GM12864 (cell line): ENCODE data around the gene CDC23.

Experiments used
- DNase-seq: peaks from one replicate; pipeline ENCODE4 v3.0.0-alpha.2; 2011; ENCODE audit warnings: low read depth
- H3K4me3 ChIP-seq: 2 replicates; pipeline ENCODE4 v1.5.1; 2011; ENCODE audit warnings: mild to moderate bottlenecking, low read depth, low read length, control low read depth
- TF ChIP-seq, protein P1 (sequence below): IDR thresholded peaks from 2 replicates; pipeline ENCODE4 v1.5.1; 2011; ENCODE audit warnings: low read depth, mild to moderate bottlenecking, moderate library complexity, low read length, control low read depth, inconsistent platforms; ENCODE audit errors: missing control alignments

CDC23 gene

DNA sequence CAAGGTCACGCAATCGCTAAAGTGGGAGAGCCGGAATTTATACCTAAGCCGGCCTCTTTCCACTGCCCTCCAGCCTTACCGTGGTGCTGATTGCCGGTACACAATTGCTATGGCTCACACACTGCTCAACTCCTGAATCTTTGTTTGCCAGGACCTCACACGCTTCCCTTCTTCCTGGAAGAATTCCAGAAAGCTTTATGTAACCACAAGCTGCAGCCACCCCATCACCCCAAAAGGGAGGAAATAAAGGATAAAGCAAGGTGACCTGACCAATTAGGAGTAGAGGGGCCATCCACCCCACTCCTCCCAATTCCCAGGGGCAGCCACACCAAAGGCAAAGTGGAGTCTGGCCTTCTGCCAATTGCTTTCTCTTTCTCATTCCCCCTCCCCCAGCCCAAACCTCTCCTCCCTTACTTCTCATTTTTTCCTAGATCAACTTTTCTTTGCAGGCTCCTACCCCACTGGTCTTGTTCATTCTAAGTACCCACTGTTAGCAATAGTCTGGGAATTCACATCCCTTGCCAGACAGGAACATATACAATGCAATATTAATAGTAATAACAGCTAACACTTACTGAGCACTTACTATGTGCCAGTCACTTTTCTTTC lies 18.0 kb upstream of the CDC23 start:
- no peak for DNase-seq
- H3K4me3 ChIP-seq: no peak overlapping the region
- TF ChIP-seq, protein P1, sequence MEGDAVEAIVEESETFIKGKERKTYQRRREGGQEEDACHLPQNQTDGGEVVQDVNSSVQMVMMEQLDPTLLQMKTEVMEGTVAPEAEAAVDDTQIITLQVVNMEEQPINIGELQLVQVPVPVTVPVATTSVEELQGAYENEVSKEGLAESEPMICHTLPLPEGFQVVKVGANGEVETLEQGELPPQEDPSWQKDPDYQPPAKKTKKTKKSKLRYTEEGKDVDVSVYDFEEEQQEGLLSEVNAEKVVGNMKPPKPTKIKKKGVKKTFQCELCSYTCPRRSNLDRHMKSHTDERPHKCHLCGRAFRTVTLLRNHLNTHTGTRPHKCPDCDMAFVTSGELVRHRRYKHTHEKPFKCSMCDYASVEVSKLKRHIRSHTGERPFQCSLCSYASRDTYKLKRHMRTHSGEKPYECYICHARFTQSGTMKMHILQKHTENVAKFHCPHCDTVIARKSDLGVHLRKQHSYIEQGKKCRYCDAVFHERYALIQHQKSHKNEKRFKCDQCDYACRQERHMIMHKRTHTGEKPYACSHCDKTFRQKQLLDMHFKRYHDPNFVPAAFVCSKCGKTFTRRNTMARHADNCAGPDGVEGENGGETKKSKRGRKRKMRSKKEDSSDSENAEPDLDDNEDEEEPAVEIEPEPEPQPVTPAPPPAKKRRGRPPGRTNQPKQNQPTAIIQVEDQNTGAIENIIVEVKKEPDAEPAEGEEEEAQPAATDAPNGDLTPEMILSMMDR: no peak

DNA sequence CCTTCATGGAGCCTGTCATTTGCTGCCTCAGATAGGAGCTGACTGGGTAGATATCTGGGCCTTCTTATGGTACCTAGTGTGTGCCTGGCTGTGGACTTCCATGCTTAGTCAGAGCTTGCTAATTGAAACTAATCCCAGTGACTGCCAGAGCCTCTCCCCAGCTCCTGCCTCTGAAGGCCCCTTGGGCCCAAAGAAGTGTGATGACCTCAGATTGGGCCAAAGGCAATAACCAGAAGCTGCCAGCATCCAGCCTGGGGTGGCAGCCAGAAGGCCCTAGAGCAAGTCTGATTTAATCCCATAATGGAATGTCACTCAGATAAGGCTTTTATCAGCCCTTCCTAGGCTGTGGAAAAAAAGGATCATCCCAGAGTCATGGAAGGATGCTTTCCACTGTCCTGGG lies 17.1 kb upstream of the CDC23 start:
- no peak for DNase-seq
- H3K4me3 ChIP-seq: no peak overlapping the region
- TF ChIP-seq, protein P1: no peak

- TF ChIP-seq, protein P1: no peak
- DNase-seq: no peak
- no peak overlapping the region for H3K4me3 ChIP-seq
These were observed 16.3 kb upstream of the CDC23 start for GRCh38 chr5:138229387-138229786.

- no peak for DNase-seq
- no peak overlapping the region for H3K4me3 ChIP-seq
- TF ChIP-seq, protein P1: no peak
These were observed 13.8 kb upstream of the CDC23 start for GRCh38 chr5:138226910-138227309.

- TF ChIP-seq, protein P1: no peak
- no peak overlapping the region for H3K4me3 ChIP-seq
- DNase-seq: no peak
These were observed 11.6 kb upstream of the CDC23 start for GRCh38 chr5:138224712-138225111.

DNA sequence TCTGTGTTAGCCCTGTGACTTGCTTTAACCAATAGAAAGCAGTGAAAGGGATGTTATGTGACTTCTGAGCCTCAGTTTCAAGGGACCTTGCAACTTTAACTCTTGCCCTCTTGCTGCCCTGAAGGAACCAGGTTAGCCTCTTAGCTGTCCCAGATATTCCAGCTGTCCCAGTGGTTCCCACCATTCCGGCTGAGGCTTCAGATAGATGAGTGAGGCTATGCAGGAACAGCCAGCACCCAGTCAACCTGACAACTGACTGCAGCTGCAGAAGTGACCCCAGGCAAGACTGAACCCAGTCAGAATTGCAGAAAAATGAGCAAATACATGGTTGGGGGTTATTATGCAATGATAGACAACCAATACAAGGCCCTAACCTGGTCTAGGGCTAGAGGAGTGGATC lies 10.4 kb upstream of the CDC23 start:
- no peak overlapping the region for H3K4me3 ChIP-seq
- no peak for DNase-seq
- TF ChIP-seq, protein P1: no peak

DNA sequence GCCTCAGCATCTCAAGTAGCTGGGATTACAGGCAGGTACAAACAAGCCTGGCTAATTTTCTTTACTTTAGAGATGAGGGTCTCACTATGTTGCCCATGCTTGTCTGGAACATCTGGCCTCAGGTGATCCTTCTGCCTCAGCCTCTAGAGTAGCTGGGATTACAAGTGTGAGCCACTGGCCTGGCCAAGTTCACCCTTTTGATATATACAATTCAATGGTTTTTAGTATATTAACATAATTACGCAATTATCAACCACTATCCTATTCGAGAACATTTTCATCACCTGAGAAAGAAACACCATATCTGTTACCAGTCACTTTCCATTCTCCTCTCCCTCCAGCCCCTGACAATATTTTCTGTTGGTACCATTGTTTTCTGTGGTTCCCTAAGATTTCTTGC lies 3.7 kb upstream of the CDC23 start:
- no peak for DNase-seq
- no peak overlapping the region for H3K4me3 ChIP-seq
- TF ChIP-seq, protein P1: no peak
